AG04450 (cell line): ENCODE data around the gene CLPSL1. TPM values are rescaled to one million over a fixed set of nuclear protein-coding genes. Genes with fewer than 3 reads are reported as not detected.

Experiments
- CTCF ChIA-PET: fragments of 300-600, 350-600 bp; formaldehyde crosslinking; extraction: SDS; loops from one replicate; lab custom pipeline; 2022; ENCODE audit warnings: antibody characterized with exemption, inconsistent platforms; lab: Charles Lee
- POLR2A ChIA-PET: fragments of 350-600 bp; formaldehyde crosslinking; extraction: SDS; loops from one replicate; lab custom pipeline; 2021; ENCODE audit warnings: antibody characterized with exemption, inconsistent platforms; lab: Yijun Ruan, JAX
- DNase-seq: peaks from one replicate; pipeline ENCODE4 v3.0.0-alpha.2; 2011; ENCODE audit warnings: low read depth, low spot score
- H3K27ac ChIP-seq: one replicate; pipeline ENCODE4 v1.5.1; 2012; ENCODE audit warnings: low read depth, low read length, control low read depth
- H3K27me3 ChIP-seq: one replicate; pipeline ENCODE4 v1.6.0; 2012; ENCODE audit warnings: low read length; ENCODE audit not compliant: control insufficient read depth, insufficient read depth
- H3K4me3 ChIP-seq: 2 replicates; pipeline ENCODE4 v1.5.1; 2011; ENCODE audit warnings: mild to moderate bottlenecking, low read depth, low read length, control low read depth
- H3K9me3 ChIP-seq: 2 replicates; pipeline ENCODE4 v1.5.1; 2012; ENCODE audit warnings: low read length; ENCODE audit not compliant: control insufficient read depth, insufficient read depth
- CTCF ChIP-seq: IDR thresholded peaks from 2 replicates; pipeline ENCODE4 v1.5.1; 2011; ENCODE audit warnings: low read depth, low read length, control low read depth, inconsistent platforms
- polyA plus RNA-seq: library from polyadenylated mRNA; depleted of rRNA; stranded (reverse); fragments of >200 nt; gene quantifications from 2 replicates; pipeline ENCODE4 v1.2.3, GENCODE V29; 2011

The CLPSL1 gene
- polyA plus RNA-seq, 1 experiment: not detected

- no peak for DNase-seq
- H3K9me3 ChIP-seq: peaks cover 11% of the 10 kb centered on the region; the same call in 1 of the 2 replicates
- ChIA-PET POLR2A (interaction anchor here (2.5 kb wide), 1 partner anchor 11 kb away, joined by 20 read pairs; the partner anchor contains the start of gene CLPS), CTCF (no interaction called here)
- peaks cover 54% of the 10 kb centered on the region for H3K27me3 ChIP-seq
- TF ChIP-seq CTCF: no peak
- no peak overlapping the region for H3K4me3 ChIP-seq
- no peak overlapping the region for H3K27ac ChIP-seq
These were observed 6.0 kb downstream of the CLPSL1 start for GRCh38 chr6:35786810-35787209.

GRCh38 chr6:35787266-35788218, 6.7 kb downstream of the CLPSL1 start:
- POLR2A ChIA-PET: interaction anchor here (2.5 kb wide), 1 partner anchor 10 kb away, joined by 20 read pairs; the partner anchor contains the start of gene CLPS
- H3K27ac ChIP-seq: no peak overlapping the region
- no peak for DNase-seq
- H3K9me3 ChIP-seq: peaks cover 11% of the 10 kb centered on the region; the same call in 1 of the 2 replicates
- peaks cover 49% of the 10 kb centered on the region for H3K27me3 ChIP-seq
- TF ChIP-seq CTCF: no peak
- H3K4me3 ChIP-seq: no peak overlapping the region
- CTCF ChIA-PET: interaction anchor here (0.5 kb wide), 1 partner anchor 217 kb away, joined by 3 read pairs; no protein-coding TSS in a partner anchor

GRCh38 chr6:35788423-35788982, 7.7 kb downstream of the CLPSL1 start:
- DNase-seq: no peak
- H3K27ac ChIP-seq: no peak overlapping the region
- peaks cover 11% of the 10 kb centered on the region; the same call in 1 of the 2 replicates for H3K9me3 ChIP-seq
- TF ChIP-seq CTCF: no peak
- no peak overlapping the region for H3K4me3 ChIP-seq
- peaks cover 50% of the 10 kb centered on the region for H3K27me3 ChIP-seq
- CTCF ChIA-PET: no interaction called here
- POLR2A ChIA-PET: interaction anchor here (2.5 kb wide), 1 partner anchor 9 kb away, joined by 20 read pairs; the partner anchor contains the start of gene CLPS

GRCh38 chr6:35790683-35791082, 9.9 kb downstream of the CLPSL1 start:
- H3K27me3 ChIP-seq: peaks cover 53% of the 10 kb centered on the region
- no peak overlapping the region for H3K4me3 ChIP-seq
- H3K27ac ChIP-seq: no peak overlapping the region
- ChIA-PET CTCF (interaction anchor here (0.8 kb wide), 1 partner anchor 54 kb away, joined by 5 read pairs; the partner anchor contains the start of gene ARMC12), POLR2A (interaction anchor here (0.7 kb wide), 2 partner anchors 63 to 534 kb away, joined by 4 read pairs; no protein-coding TSS in a partner anchor)
- peaks cover 19% of the 10 kb centered on the region; the same call in 1 of the 2 replicates for H3K9me3 ChIP-seq
- TF ChIP-seq CTCF: no peak
- no peak for DNase-seq
